H9 (cell line): ENCODE results near the gene MGAT5B. TPM values are rescaled to one million over a fixed set of nuclear protein-coding genes. Genes with fewer than 3 reads are reported as not detected.
A peak's percentile ranks its signal among the peaks of the same experiment; 100 is the strongest.

Source experiments
- DNase-seq: peaks from one replicate; pipeline ENCODE4 v3.0.0-alpha.2; 2017
- H2AFZ ChIP-seq: one replicate; pipeline ENCODE4 v1.6.1; 2013; ENCODE audit warnings: mild to moderate bottlenecking, low read length, control low read depth, moderate library complexity
- H2AK5ac ChIP-seq: 2 replicates; pipeline ENCODE4 v1.6.1; 2013; ENCODE audit warnings: low read length, control low read depth, mixed read lengths; ENCODE audit not compliant: insufficient read length
- H2BK120ac ChIP-seq: one replicate; pipeline ENCODE4 v1.6.1; 2013; ENCODE audit warnings: low read depth, mild to moderate bottlenecking, low read length, control low read depth, inconsistent platforms; ENCODE audit not compliant: poor library complexity, severe bottlenecking
- H2BK12ac ChIP-seq: 2 replicates; pipeline ENCODE4 v1.6.1; 2013; ENCODE audit warnings: low read length, control low read depth, mixed read lengths, low read depth; ENCODE audit not compliant: insufficient read length
- H2BK15ac ChIP-seq: 2 replicates; pipeline ENCODE4 v1.6.1; 2013; ENCODE audit warnings: low read depth, low read length, control low read depth
- H2BK20ac ChIP-seq: one replicate; pipeline ENCODE4 v1.6.1; 2013; ENCODE audit warnings: low read depth, mild to moderate bottlenecking, low read length, control low read depth, inconsistent platforms; ENCODE audit not compliant: poor library complexity, severe bottlenecking
- H2BK5ac ChIP-seq: 2 replicates; pipeline ENCODE4 v1.6.1; 2013; ENCODE audit warnings: low read length, control low read depth, mixed read lengths; ENCODE audit not compliant: insufficient read length
- H3K14ac ChIP-seq: 2 replicates; pipeline ENCODE4 v1.6.1; 2013; ENCODE audit warnings: low read length, control low read depth; ENCODE audit not compliant: insufficient read depth
- H3K18ac ChIP-seq: 2 replicates; pipeline ENCODE4 v1.6.1; 2013; ENCODE audit warnings: low read depth, mild to moderate bottlenecking, mixed read lengths, low read length, control low read depth; ENCODE audit not compliant: insufficient read length
- H3K23ac ChIP-seq: 2 replicates; pipeline ENCODE4 v1.6.1; 2013; ENCODE audit warnings: low read length, control low read depth, mixed read lengths, low read depth; ENCODE audit not compliant: insufficient read length
- H3K23me2 ChIP-seq: 2 replicates; pipeline ENCODE4 v1.6.1; 2013; ENCODE audit warnings: low read depth, mild to moderate bottlenecking, mixed read lengths, low read length, control low read depth; ENCODE audit not compliant: insufficient read length, poor library complexity, severe bottlenecking
- H3K27ac ChIP-seq: 2 replicates; pipeline ENCODE4 v1.5.1; 2013; ENCODE audit warnings: low read length, control low read depth, mixed read lengths, low read depth; ENCODE audit not compliant: insufficient read length
- H3K27me3 ChIP-seq: 2 replicates; pipeline ENCODE4 v1.6.1; 2013; ENCODE audit warnings: low read length, control low read depth, inconsistent platforms; ENCODE audit not compliant: insufficient read depth
- H3K4ac ChIP-seq: 2 replicates; pipeline ENCODE4 v1.6.1; 2013; ENCODE audit warnings: low read depth, mild to moderate bottlenecking, control low read depth, inconsistent platforms, low read length, moderate library complexity
- H3K4me1 ChIP-seq: 2 replicates; pipeline ENCODE4 v1.6.1; 2013; ENCODE audit warnings: low read length, control low read depth, inconsistent platforms; ENCODE audit not compliant: insufficient read depth
- H3K4me2 ChIP-seq: 2 replicates; pipeline ENCODE4 v1.6.1; 2013; ENCODE audit warnings: low read length, control low read depth, mixed read lengths; ENCODE audit not compliant: insufficient read length, insufficient read depth
- H3K56ac ChIP-seq: 2 replicates; pipeline ENCODE4 v1.6.1; 2013; ENCODE audit warnings: low read depth, mild to moderate bottlenecking, mixed read lengths, low read length, control low read depth; ENCODE audit not compliant: insufficient read length
- H3K79me1 ChIP-seq: 2 replicates; pipeline ENCODE4 v1.6.1; 2013; ENCODE audit warnings: low read depth, mild to moderate bottlenecking, moderate library complexity, low read length, control low read depth, inconsistent platforms; ENCODE audit not compliant: insufficient read depth, poor library complexity, severe bottlenecking
- H3K79me2 ChIP-seq: 2 replicates; pipeline ENCODE4 v1.6.1; 2013; ENCODE audit warnings: low read length, control low read depth, inconsistent platforms; ENCODE audit not compliant: insufficient read depth
- H3K9ac ChIP-seq: 2 replicates; pipeline ENCODE4 v1.6.1; 2013; ENCODE audit warnings: low read length, control low read depth, mixed read lengths; ENCODE audit not compliant: insufficient read length; ENCODE audit errors: extremely low read depth
- H3K9me3 ChIP-seq: one replicate; pipeline ENCODE4 v1.6.1; 2013; ENCODE audit warnings: low read depth, low read length, inconsistent platforms; ENCODE audit not compliant: control insufficient read depth
- H3T11ph ChIP-seq: one replicate; pipeline ENCODE4 v1.6.1; 2013; ENCODE audit warnings: mild to moderate bottlenecking, low read length, control low read depth, inconsistent platforms
- H4K20me1 ChIP-seq: one replicate; pipeline ENCODE4 v1.6.1; 2013; ENCODE audit not compliant: control insufficient read depth, insufficient read length, insufficient read depth
- H4K5ac ChIP-seq: 2 replicates; pipeline ENCODE4 v1.6.1; 2013; ENCODE audit warnings: low read depth, mild to moderate bottlenecking, mixed read lengths, low read length, control low read depth; ENCODE audit not compliant: insufficient read length
- H4K8ac ChIP-seq: replicated peaks from 2 replicates; pipeline ENCODE4 v1.6.1; 2013; ENCODE audit warnings: low read length, control low read depth, mixed read lengths, low read depth; ENCODE audit not compliant: insufficient read length
- H4K91ac ChIP-seq: 2 replicates; pipeline ENCODE4 v1.6.1; 2013; ENCODE audit warnings: low read depth, mild to moderate bottlenecking, moderate library complexity, mixed read lengths, low read length, control low read depth; ENCODE audit not compliant: insufficient read length
- H3K27ac Mint-ChIP-seq, 3 experiments: 2 replicates in 2 of 3; 3 replicates in 1 of 3; pipeline ENCODE4 v1.8.0; 2020 to 2021; ENCODE audit warnings: mixed read lengths in 3 of 3, mild to moderate bottlenecking in 1 of 3, moderate library complexity in 1 of 3
- H3K27me3 Mint-ChIP-seq: 2 replicates; pipeline ENCODE4 v1.8.0; 2021; ENCODE audit warnings: low read depth, mild to moderate bottlenecking, moderate library complexity, mixed read lengths
- H3K36me3 Mint-ChIP-seq, 3 experiments: 2 replicates in 2 of 3; 3 replicates in 1 of 3; pipeline ENCODE4 v1.8.0; 2020 to 2021; ENCODE audit warnings: low read depth in 3 of 3, mixed read lengths in 3 of 3; ENCODE audit not compliant: insufficient read depth in 1 of 3
- H3K4me1 Mint-ChIP-seq, 2 experiments: 2 replicates each; pipeline ENCODE4 v1.8.0; 2020; ENCODE audit warnings: mixed read lengths in 2 of 2
- H3K4me3 Mint-ChIP-seq, 2 experiments: 2 replicates in 1 of 2; 3 replicates in 1 of 2; pipeline ENCODE4 v1.8.0; 2020 to 2021; ENCODE audit warnings: mild to moderate bottlenecking in 2 of 2, mixed read lengths in 2 of 2, moderate library complexity in 1 of 2
- H3K9me3 Mint-ChIP-seq, 2 experiments: 2 replicates in 1 of 2; 3 replicates in 1 of 2; pipeline ENCODE4 v1.8.0; 2020; ENCODE audit warnings: mild to moderate bottlenecking in 2 of 2, mixed read lengths in 2 of 2, moderate library complexity in 1 of 2
- CTCF ChIP-seq: fragments of 200-600 bp; sonication (generic); conservative IDR thresholded peaks from 3 replicates; pipeline ENCODE4 v1.8.0; 2021; ENCODE audit warnings: antibody characterized with exemption, mild to moderate bottlenecking
- WGBS: extraction: QIAGEN DNeasy Blood & Tissue Kit; methylation state at CpG from one replicate; pipeline ENCODE4 v1.1.7; 2013; ENCODE audit warnings: missing lambda C conversion rate, low lambda C conversion rate, mixed read lengths; ENCODE audit not compliant: insufficient read length; ENCODE audit errors: extremely low coverage; 5-methylcytosine and 5-hydroxymethylcytosine counted together
- total RNA-seq: library from RNA; stranded (reverse); gene quantifications from 2 replicates; pipeline ENCODE4 v1.2.1, GENCODE V29; 2021

The MGAT5B gene
- total RNA-seq, 1 experiment from 2014 or later, result 4.9 TPM

DNA sequence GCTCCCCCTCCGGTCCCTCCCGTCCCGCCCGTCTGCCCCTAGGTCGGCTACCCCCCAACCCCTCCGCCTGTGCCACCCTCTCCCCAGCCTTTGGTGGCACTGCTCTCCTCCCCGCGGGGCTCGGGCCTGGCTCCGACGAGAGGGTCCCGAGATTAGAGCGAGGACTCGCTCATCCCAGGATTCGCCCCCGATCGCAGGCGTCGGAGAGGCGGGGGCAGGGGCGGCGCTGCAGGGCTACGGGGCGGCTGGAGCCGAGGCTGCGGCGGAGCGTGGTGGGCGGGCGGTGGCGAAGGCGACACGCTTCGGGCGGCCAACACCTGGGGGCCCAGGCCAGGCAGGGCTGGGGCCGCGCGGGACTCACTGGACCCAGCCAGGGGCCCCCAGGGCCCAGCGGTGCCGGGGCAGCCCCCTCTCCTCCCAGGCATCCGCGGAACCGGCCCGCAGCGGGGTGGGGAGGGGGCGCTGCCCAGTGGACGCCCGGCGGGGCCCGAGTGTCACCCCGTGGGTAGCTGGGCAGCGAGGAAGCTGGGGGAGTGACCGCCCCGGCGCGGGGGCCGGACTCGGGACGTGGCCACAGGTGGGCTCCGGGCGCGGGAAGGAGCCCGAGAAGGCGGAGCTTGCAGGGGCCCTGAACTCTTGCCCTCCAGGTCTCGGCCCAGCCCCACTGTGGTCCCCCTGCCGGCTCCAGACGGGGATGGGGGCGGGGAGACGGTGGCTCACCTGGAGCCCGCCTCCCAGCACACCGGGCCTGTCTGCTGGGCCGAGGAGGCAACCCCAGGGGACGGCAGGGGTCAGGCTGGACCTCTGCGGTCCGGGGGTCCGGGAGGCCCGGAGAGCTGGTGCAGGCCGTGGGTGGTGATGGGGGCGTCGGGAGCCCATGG is 1.5 kb downstream of the MGAT5B start:
- peak; percentile 78 for DNase-seq
- no peaks in the 10 kb centered on the region for H3K79me2 ChIP-seq
- no peak overlapping the region for H3K23ac ChIP-seq
- no peak overlapping the region for H2AK5ac ChIP-seq
- H3K79me1 ChIP-seq, result no peaks in the 10 kb centered on the region
- peaks cover 5% of the 10 kb centered on the region for H4K20me1 ChIP-seq
- H3K23me2 ChIP-seq, result peaks cover 17% of the 10 kb centered on the region
- no peak for TF ChIP-seq CTCF
- Mint-ChIP-seq H3K4me3 (peak overlapping the region; percentile 63 to 88), H3K9me3 (no peaks in the 10 kb centered on the region; a peak in 2 of 5 replicates), H3K27ac (no peak overlapping the region), H3K4me1 (peaks cover 12 to 13% of the 10 kb centered on the region in 2 experiments), H3K27me3 (peaks cover 45% of the 10 kb centered on the region), H3K36me3 (peaks cover 0 to 2% (median 1%) of the 10 kb centered on the region in 3 experiments; a peak in 2 of 7 replicates)
- no peak overlapping the region for H2AFZ ChIP-seq
- H3K4ac ChIP-seq, result no peak overlapping the region
- no CpG with 5 or more reads among the region's 80 CpGs for WGBS
- no peak overlapping the region for H3K18ac ChIP-seq
- H3K9me3 ChIP-seq, result no peaks in the 10 kb centered on the region
- H3K27me3 ChIP-seq, result peaks cover 4% of the 10 kb centered on the region; the same call in 1 of the 2 replicates
- no peak overlapping the region for H2BK20ac ChIP-seq
- H3K9ac ChIP-seq, result no peak overlapping the region
- no peak overlapping the region for H2BK5ac ChIP-seq
- H3K4me2 ChIP-seq, result peak overlapping the region; percentile 44
- H3K56ac ChIP-seq, result no peak overlapping the region
- H3T11ph ChIP-seq, result no peak overlapping the region
- no peak overlapping the region for H3K27ac ChIP-seq
- H4K8ac ChIP-seq, result no peak overlapping the region
- H3K14ac ChIP-seq, result no peak overlapping the region
- H4K5ac ChIP-seq, result no peak overlapping the region
- H2BK12ac ChIP-seq, result no peak overlapping the region
- H2BK120ac ChIP-seq, result no peak overlapping the region
- H2BK15ac ChIP-seq, result no peak overlapping the region
- H4K91ac ChIP-seq, result no peak overlapping the region
- H3K4me1 ChIP-seq, result peaks cover 3% of the 10 kb centered on the region; the same call in 1 of the 2 replicates
